ENCODE results near the gene CPNE7.
A peak's percentile ranks its signal among the peaks of the same experiment; 100 is the strongest.

The CPNE7 gene

DNA sequence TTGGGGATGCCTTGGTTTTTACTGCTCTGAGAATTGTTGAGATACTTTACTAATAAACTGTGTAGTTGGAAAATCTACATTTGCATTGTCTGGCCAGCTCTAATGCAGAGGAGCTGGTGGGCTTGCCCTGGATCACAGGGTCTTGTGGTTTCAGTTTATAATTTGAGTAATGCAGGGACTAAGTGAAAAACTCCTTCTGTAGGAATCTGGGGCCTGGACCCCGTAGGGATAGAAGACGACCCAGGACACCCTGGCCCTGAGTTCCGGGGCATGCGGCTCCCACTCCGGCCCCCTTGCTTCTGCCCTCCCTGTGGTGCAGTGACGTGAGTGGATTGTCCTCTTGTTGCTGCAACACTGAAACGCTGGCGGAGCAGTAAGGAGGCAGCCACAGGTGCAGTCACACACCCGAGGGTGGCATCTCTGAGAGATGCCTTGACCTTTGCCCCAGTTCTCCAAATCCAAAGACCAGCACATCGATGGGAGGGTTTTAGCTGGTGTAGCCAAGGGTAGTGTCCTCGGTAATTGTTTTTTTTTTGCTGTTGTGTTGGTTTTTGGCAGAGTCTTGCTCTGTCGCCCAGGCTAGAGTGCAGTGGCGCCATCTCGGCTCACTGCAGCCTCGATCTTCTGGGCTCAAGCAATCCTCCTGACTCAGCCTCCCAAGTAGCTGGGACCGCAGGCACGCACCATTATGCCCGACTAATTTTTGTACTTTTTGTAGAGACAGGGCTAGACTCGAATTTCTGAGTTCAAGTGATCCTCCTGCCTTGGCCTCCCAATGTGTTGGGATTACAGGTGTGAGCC is 17.7 kb upstream of the CPNE7 start:
- ChIA-PET POLR2A (interaction anchor here (0.6 kb wide), 1 partner anchor 16 kb away, joined by 3 read pairs; no protein-coding TSS in a partner anchor), CTCF (interaction anchor here (0.8 to 3.1 kb wide), 10 partner anchors 9 to 317 kb away, joined by 3 to 22 read pairs (median 7); no protein-coding TSS in a partner anchor)
- DNase-seq (ENCODE audit: low read depth, low spot score): no peak
- H3K4me3 ChIP-seq (ENCODE audit: low read depth, low read length): no peak overlapping the region
- TF ChIP-seq, protein P1, sequence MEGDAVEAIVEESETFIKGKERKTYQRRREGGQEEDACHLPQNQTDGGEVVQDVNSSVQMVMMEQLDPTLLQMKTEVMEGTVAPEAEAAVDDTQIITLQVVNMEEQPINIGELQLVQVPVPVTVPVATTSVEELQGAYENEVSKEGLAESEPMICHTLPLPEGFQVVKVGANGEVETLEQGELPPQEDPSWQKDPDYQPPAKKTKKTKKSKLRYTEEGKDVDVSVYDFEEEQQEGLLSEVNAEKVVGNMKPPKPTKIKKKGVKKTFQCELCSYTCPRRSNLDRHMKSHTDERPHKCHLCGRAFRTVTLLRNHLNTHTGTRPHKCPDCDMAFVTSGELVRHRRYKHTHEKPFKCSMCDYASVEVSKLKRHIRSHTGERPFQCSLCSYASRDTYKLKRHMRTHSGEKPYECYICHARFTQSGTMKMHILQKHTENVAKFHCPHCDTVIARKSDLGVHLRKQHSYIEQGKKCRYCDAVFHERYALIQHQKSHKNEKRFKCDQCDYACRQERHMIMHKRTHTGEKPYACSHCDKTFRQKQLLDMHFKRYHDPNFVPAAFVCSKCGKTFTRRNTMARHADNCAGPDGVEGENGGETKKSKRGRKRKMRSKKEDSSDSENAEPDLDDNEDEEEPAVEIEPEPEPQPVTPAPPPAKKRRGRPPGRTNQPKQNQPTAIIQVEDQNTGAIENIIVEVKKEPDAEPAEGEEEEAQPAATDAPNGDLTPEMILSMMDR (IDR thresholded peaks at IDR 0.05; ENCODE audit: insufficient read depth, low read length, missing control alignments): no peak

DNA sequence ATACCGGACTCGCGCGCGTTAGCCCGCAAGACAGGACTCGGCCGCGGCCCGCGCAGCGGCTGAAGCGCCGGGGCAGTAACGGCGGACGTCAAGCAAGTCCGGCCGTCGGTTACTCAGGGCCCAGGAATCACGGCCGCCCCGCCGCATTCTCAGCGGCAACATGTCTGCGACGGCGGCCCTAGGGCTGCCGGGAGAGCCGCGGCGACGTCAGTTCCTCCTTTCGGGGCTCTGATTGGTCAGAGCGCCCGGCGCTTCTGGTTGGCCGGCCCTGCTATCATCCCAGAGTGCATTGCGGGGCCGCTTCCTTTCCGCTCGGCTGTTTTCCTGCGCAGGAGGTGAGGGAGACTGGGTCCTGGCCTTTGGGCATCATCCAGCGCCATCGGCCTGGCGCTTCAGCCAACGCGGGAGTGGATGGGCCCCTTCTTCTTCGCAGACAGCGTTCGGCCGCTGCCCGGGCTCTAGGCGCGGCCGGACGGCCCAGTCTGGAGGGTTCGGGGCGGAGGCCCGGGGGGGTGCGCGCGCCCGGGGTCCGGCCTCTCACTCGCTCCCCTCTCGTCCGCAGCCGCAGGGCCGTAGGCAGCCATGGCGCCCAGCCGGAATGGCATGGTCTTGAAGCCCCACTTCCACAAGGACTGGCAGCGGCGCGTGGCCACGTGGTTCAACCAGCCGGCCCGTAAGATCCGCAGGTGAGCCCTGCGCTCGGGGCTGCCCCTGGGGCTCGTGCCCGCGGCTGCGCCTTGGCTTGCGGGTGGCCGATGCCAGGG is 15.0 kb upstream of the CPNE7 start, which contains the start of gene RPL13:
Gene RPL13 (plus strand): TSS at position 305 of the 764 bp plus-strand sequence. CDS start 278 bp downstream, at position 583.
- CTCF ChIA-PET: no interaction called here
- peak; percentile 71 for DNase-seq (ENCODE audit: low read depth, low spot score)
- POLR2A ChIA-PET: no interaction called here
- H3K4me3 ChIP-seq (ENCODE audit: low read depth, low read length): peak within 1 kb of the TSS; percentile 85
- TF ChIP-seq, protein P1 (IDR thresholded peaks at IDR 0.05; ENCODE audit: insufficient read depth, low read length, missing control alignments): no peak

DNA sequence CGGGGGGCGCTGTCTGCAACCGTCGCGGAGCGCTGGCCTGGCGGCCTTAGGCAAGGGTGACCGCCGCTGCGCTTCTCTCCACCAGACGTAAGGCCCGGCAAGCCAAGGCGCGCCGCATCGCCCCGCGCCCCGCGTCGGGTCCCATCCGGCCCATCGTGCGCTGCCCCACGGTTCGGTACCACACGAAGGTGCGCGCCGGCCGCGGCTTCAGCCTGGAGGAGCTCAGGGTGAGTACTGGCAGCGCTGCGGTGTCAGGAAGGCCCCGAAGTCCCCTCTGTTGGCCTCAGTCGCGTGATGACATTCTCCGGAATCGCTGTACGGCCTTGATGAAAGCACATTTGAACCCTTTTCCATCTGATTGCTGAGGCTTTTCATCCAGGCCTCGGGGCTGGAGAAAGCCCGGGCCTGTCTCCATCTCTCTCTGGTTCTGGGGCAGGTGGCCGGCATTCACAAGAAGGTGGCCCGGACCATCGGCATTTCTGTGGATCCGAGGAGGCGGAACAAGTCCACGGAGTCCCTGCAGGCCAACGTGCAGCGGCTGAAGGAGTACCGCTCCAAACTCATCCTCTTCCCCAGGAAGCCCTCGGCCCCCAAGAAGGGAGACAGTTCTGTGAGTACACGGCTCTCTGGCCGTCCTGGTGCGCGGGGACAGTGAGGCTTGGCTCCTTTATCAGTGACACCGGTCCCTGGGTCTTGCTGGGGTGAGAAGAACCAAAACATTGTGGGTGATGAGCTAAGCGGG is 14.2 kb upstream of the CPNE7 start:
- TF ChIP-seq, protein P1 (IDR thresholded peaks at IDR 0.05; ENCODE audit: insufficient read depth, low read length, missing control alignments): no peak
- POLR2A ChIA-PET: no interaction called here
- peak overlapping the region; percentile 85 for H3K4me3 ChIP-seq (ENCODE audit: low read depth, low read length)
- CTCF ChIA-PET: interaction anchor here (0.9 kb wide), 2 partner anchors 54 to 80 kb away, joined by 3 to 4 read pairs; no protein-coding TSS in a partner anchor
- no peak for DNase-seq (ENCODE audit: low read depth, low spot score)

DNA sequence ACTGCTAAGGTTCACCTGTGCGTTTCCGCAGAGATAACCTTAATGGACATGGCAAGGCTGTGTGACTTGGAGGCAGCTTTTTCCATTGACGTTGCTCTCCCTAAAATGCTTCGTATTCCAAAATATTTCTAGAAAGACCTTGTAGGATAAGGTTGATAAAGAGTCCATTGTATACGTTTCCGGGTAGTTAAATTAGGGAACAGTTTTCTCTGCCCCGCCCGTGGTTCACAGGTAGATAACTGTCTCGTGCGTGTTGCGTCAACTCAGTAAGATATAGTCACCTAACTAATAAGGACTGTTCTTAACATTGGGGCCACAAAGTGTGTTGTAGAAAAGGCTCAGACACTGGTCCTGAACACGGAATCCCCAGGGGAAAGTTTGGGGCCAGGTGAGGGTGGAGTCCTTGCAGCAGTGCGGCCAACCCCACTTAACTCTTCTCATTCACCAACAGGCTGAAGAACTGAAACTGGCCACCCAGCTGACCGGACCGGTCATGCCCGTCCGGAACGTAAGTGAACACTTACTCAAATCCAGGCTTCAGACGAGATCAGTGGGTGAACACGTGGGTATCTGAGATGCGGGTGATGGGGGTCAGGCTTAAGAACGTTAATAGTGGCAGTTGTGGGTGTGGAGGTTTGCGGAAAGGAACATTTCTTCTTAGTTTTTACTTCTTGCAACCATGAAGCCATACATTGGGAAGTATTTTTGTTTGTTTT is 13.5 kb upstream of the CPNE7 start:
- peak overlapping the region; percentile 85 for H3K4me3 ChIP-seq (ENCODE audit: low read depth, low read length)
- TF ChIP-seq, protein P1 (IDR thresholded peaks at IDR 0.05; ENCODE audit: insufficient read depth, low read length, missing control alignments): no peak
- ChIA-PET CTCF (interaction anchor here (0.9 to 1.9 kb wide), 3 partner anchors 13 to 79 kb away, joined by 3 to 5 read pairs (median 4); partner anchors contain the start of gene CPNE7), POLR2A (no interaction called here)
- no peak for DNase-seq (ENCODE audit: low read depth, low spot score)

DNA sequence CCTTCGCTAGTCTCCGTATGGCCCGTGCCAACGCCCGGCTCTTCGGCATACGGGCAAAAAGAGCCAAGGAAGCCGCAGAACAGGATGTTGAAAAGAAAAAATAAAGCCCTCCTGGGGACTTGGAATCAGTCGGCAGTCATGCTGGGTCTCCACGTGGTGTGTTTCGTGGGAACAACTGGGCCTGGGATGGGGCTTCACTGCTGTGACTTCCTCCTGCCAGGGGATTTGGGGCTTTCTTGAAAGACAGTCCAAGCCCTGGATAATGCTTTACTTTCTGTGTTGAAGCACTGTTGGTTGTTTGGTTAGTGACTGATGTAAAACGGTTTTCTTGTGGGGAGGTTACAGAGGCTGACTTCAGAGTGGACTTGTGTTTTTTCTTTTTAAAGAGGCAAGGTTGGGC is 12.6 kb upstream of the CPNE7 start:
- POLR2A ChIA-PET: interaction anchor here (0.7 kb wide), 1 partner anchor 94 kb away, joined by 4 read pairs; no protein-coding TSS in a partner anchor
- DNase-seq (ENCODE audit: low read depth, low spot score): no peak
- peak overlapping the region; percentile 9; the same call in 1 of the 2 replicates for H3K4me3 ChIP-seq (ENCODE audit: low read depth, low read length)
- TF ChIP-seq, protein P1 (IDR thresholded peaks at IDR 0.05; ENCODE audit: insufficient read depth, low read length, missing control alignments): no peak
- CTCF ChIA-PET: interaction anchor here (1.1 to 1.9 kb wide), 3 partner anchors 13 to 137 kb away, joined by 3 to 5 read pairs (median 3); partner anchors contain the start of gene CPNE7
